Endometrium (tissue), 2 donors: ENCODE data around the gene TTLL8.
"Not testable (repeated sequence)": the region's sequence is repeated elsewhere in the genome, so short reads cannot be mapped to it uniquely, and the experiment has no call there.

Experiments used
- FAIRE-seq: peaks from 2 replicates; lab custom pipeline; 2012; peaks lifted over from hg19 to GRCh38; lab: Jason Lieb, UNC
- donor health status: control.
- donor health status: control.

Gene TTLL8

GRCh38 chr22:50000587-50001387, 57.3 kb downstream of the TTLL8 start:
- FAIRE-seq: no peak

GRCh38 chr22:49999946-50000586, 58.0 kb downstream of the TTLL8 start:
- FAIRE-seq: no peak

- FAIRE-seq: no peak
Measured at GRCh38 chr22:49999063-49999945, 58.8 kb downstream of the TTLL8 start.

GRCh38 chr22:49998718-49999062, 59.4 kb downstream of the TTLL8 start:
- FAIRE-seq: no peak

GRCh38 chr22:49997932-49998717, 60.0 kb downstream of the TTLL8 start:
- FAIRE-seq: no peak

GRCh38 chr22:49997251-49997599, 60.9 kb downstream of the TTLL8 start:
- no peak for FAIRE-seq

GRCh38 chr22:49996518-49997250, 61.4 kb downstream of the TTLL8 start:
- FAIRE-seq: no peak

- no peak for FAIRE-seq
Measured at GRCh38 chr22:49996119-49996517, 62.0 kb downstream of the TTLL8 start.

GRCh38 chr22:49995361-49996118, 62.6 kb downstream of the TTLL8 start:
- no peak for FAIRE-seq

GRCh38 chr22:49995041-49995360, 63.1 kb downstream of the TTLL8 start:
- FAIRE-seq: no peak

- no peak for FAIRE-seq
Measured at GRCh38 chr22:49994361-49995040, 63.6 kb downstream of the TTLL8 start.

- FAIRE-seq: no peak
Measured at GRCh38 chr22:49993649-49994360, 64.3 kb downstream of the TTLL8 start.

GRCh38 chr22:49992921-49993648, 65.0 kb downstream of the TTLL8 start:
- FAIRE-seq: no peak

- no peak for FAIRE-seq
Measured at GRCh38 chr22:49991907-49992533, 66.1 kb downstream of the TTLL8 start.

- FAIRE-seq: no peak
Measured at GRCh38 chr22:49991167-49991566, 66.9 kb downstream of the TTLL8 start.

- not testable (repeated sequence) for FAIRE-seq
Measured at GRCh38 chr22:49989826-49990225, 68.3 kb downstream of the TTLL8 start.

GRCh38 chr22:49986325-49986724, 71.8 kb downstream of the TTLL8 start:
- FAIRE-seq: no peak
